GM12874 (cell line): ENCODE data around the gene USP33.

ENCODE experiments used
- CTCF ChIP-seq: IDR thresholded peaks from 2 replicates; pipeline ENCODE4 v1.5.1; 2011; ENCODE audit warnings: low read depth, mild to moderate bottlenecking, control low read depth, low read length, moderate library complexity; ENCODE audit not compliant: insufficient read depth

Gene USP33

GRCh38 chr1:77781683-77782082 is 22.0 kb upstream of the USP33 start:
- TF ChIP-seq CTCF = no peak

GRCh38 chr1:77779529-77780281 is 20.1 kb upstream of the USP33 start, which contains the start of gene MIGA1:
TSS of gene MIGA1 (plus strand) at chr1:77779649. CDS start at chr1:77783253, 3,604 bp downstream.
- no peak for TF ChIP-seq CTCF

GRCh38 chr1:77776007-77776700 is 16.5 kb upstream of the USP33 start:
- no peak for TF ChIP-seq CTCF

GRCh38 chr1:77768006-77768405 is 8.4 kb upstream of the USP33 start:
- TF ChIP-seq CTCF = no peak

- TF ChIP-seq CTCF = no peak
These were observed 2.4 kb upstream of the USP33 start for GRCh38 chr1:77762072-77762476.

- TF ChIP-seq CTCF = no peak
These were observed 2.0 kb downstream of the USP33 start for GRCh38 chr1:77757603-77758002.

GRCh38 chr1:77757066-77757584 is 2.5 kb downstream of the USP33 start:
- TF ChIP-seq CTCF = no peak
